BE2C (cell line): ENCODE measurements around the gene INTS6.

Experiments
- DNase-seq: peaks from one replicate; pipeline ENCODE4 v3.0.0-alpha.2; 2020
- H3K27me3 ChIP-seq: fragments of 250-450 bp; sonication (Bioruptor Pico); 2 replicates; pipeline ENCODE4 v1.5.1; 2020; ENCODE audit warnings: mild to moderate bottlenecking
- H3K36me3 ChIP-seq: fragments of 250-450 bp; sonication (Bioruptor Pico); 2 replicates; pipeline ENCODE4 v1.5.1; 2020; ENCODE audit warnings: mild to moderate bottlenecking
- H3K4me1 ChIP-seq: fragments of 250-450 bp; sonication (Bioruptor Pico); 2 replicates; pipeline ENCODE4 v1.5.1; 2020
- H3K4me3 ChIP-seq: 2 replicates; pipeline ENCODE4 v1.5.1; 2011; ENCODE audit warnings: low read depth, low read length
- H3K9me3 ChIP-seq: fragments of 250-450 bp; sonication (Bioruptor Pico); 2 replicates; pipeline ENCODE4 v1.5.1; 2020
- TF ChIP-seq, protein P1 (sequence below): IDR thresholded peaks from 2 replicates; pipeline ENCODE4 v1.5.1; 2012; ENCODE audit warnings: mild to moderate bottlenecking, low read depth, low read length

The INTS6 gene

DNA sequence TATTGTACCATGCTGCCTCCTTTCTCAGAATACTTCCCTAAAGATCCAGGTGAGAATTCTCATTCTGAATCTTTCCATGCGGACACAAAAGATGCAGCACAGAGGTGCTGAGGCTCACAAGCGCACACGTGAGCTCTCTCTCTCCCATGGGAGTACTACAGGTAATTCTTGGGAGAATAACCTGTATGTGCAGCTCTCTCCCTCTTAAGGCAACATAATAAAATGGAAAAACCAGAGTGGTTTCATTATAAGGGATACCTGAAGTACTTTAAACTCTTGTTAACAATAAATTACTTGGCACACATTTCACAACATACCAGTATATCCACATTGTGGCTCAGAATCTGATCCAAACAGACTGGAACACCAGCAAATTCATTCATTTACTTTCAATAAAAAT is 40.4 kb downstream of the INTS6 start:
- Histone ChIP-seq H3K9me3 (no peaks in the 10 kb centered on the region), H3K4me3 (no peak overlapping the region), H3K27me3 (no peaks in the 10 kb centered on the region), H3K36me3 (peaks cover 13% of the 10 kb centered on the region), H3K4me1 (no peaks in the 10 kb centered on the region)
- DNase-seq, result no peak
- TF ChIP-seq, protein P1, sequence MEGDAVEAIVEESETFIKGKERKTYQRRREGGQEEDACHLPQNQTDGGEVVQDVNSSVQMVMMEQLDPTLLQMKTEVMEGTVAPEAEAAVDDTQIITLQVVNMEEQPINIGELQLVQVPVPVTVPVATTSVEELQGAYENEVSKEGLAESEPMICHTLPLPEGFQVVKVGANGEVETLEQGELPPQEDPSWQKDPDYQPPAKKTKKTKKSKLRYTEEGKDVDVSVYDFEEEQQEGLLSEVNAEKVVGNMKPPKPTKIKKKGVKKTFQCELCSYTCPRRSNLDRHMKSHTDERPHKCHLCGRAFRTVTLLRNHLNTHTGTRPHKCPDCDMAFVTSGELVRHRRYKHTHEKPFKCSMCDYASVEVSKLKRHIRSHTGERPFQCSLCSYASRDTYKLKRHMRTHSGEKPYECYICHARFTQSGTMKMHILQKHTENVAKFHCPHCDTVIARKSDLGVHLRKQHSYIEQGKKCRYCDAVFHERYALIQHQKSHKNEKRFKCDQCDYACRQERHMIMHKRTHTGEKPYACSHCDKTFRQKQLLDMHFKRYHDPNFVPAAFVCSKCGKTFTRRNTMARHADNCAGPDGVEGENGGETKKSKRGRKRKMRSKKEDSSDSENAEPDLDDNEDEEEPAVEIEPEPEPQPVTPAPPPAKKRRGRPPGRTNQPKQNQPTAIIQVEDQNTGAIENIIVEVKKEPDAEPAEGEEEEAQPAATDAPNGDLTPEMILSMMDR, result no peak

GRCh38 chr13:51405176-51405575 is 47.7 kb downstream of the INTS6 start:
- Histone ChIP-seq H3K36me3 (no peaks in the 10 kb centered on the region), H3K27me3 (no peaks in the 10 kb centered on the region), H3K4me3 (no peak overlapping the region), H3K9me3 (no peaks in the 10 kb centered on the region), H3K4me1 (no peaks in the 10 kb centered on the region)
- TF ChIP-seq, protein P1, result no peak
- DNase-seq, result no peak

GRCh38 chr13:51397262-51397941 is 55.4 kb downstream of the INTS6 start:
- H3K36me3 ChIP-seq, result no peaks in the 10 kb centered on the region; the same call in 1 of the 2 replicates
- H3K9me3 ChIP-seq, result no peaks in the 10 kb centered on the region
- TF ChIP-seq, protein P1, result no peak
- H3K4me3 ChIP-seq, result no peak overlapping the region
- no peaks in the 10 kb centered on the region for H3K27me3 ChIP-seq
- no peak for DNase-seq
- H3K4me1 ChIP-seq, result peaks cover 3% of the 10 kb centered on the region

- Histone ChIP-seq H3K9me3 (no peaks in the 10 kb centered on the region), H3K4me1 (peaks cover 3% of the 10 kb centered on the region), H3K4me3 (no peak overlapping the region), H3K36me3 (no peaks in the 10 kb centered on the region; the same call in 1 of the 2 replicates), H3K27me3 (no peaks in the 10 kb centered on the region)
- TF ChIP-seq, protein P1, result no peak
- no peak for DNase-seq
Measured at GRCh38 chr13:51396352-51396751, 56.5 kb downstream of the INTS6 start.

- TF ChIP-seq, protein P1, result no peak
- Histone ChIP-seq H3K36me3 (no peaks in the 10 kb centered on the region; the same call in 1 of the 2 replicates), H3K9me3 (no peaks in the 10 kb centered on the region), H3K4me1 (peaks cover 3% of the 10 kb centered on the region), H3K4me3 (no peak overlapping the region), H3K27me3 (no peaks in the 10 kb centered on the region)
- DNase-seq, result no peak
Measured at GRCh38 chr13:51394724-51395123, 58.1 kb downstream of the INTS6 start.

GRCh38 chr13:51385114-51385513 is 67.7 kb downstream of the INTS6 start:
- no peak for DNase-seq
- Histone ChIP-seq H3K4me3 (no peak overlapping the region), H3K4me1 (no peaks in the 10 kb centered on the region), H3K9me3 (no peaks in the 10 kb centered on the region), H3K36me3 (peaks cover 5% of the 10 kb centered on the region), H3K27me3 (no peaks in the 10 kb centered on the region)
- TF ChIP-seq, protein P1, result no peak
